Measurements from ENCODE around the gene CA11. TPM values are rescaled to one million over a fixed set of nuclear protein-coding genes. Genes with fewer than 3 reads are reported as not detected.

The CA11 gene
- total RNA-seq, 1 experiment from 2014 or later = 10.5 TPM

DNA sequence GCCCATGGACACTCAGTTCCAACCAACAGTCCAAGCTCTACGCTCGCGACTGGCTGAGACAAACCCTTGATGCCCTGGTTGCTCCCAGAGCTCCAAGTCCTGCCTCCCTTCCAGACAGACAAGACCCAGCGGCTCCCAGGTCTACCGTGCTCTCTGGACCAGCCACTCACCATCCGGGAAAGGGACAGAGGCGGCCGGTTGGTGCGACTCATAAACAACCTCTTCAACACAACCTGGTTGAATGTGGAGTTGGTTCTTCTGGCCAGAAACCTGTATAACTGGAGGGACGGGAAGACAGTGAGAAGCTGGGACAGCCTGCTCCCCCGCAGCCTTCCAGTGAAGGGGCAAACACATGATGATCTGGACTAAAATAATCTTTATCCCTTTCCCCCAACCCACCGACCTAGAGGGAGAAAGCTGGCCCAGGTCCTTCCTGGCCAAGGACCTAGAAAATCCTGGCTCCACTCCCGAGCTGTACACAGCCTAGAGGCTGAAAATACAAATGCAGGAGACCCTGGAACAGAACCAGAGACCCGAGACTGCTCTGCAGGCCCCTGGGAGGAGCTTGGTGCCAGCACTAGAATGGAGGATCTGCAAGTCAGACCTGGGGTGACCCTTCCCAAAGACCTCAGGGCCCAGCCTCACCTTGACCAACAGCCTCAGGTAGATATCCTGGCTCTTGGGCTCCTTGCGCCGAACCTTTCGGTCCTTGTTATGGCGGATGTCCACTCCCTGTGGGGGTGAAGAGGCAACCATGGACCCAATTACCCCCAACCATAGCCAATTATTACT is 28.6 kb downstream of the CA11 start:
- DNase-seq = no peak
- Histone ChIP-seq H3K4me3 (ENCODE audit: low read depth, low read length) (peak overlapping the region; percentile 85), H3K36me3 (ENCODE audit: control insufficient read depth, insufficient read depth, low read length) (peaks cover 13% of the 10 kb centered on the region), H3K4me1 (peaks cover 33% of the 10 kb centered on the region), H3K27me3 (replicated peaks; ENCODE audit: control insufficient read depth, insufficient read depth, low read length) (no peaks in the 10 kb centered on the region), H3K9me3 (no peaks in the 10 kb centered on the region)
- H3K4me3 Mint-ChIP-seq (ENCODE audit: unreplicated experiment) = peak overlapping the region; percentile 96
- H3K9me3 Mint-ChIP-seq (ENCODE audit: unreplicated experiment) = no peaks in the 10 kb centered on the region
- H3K27me3 Mint-ChIP-seq (ENCODE audit: insufficient read depth, unreplicated experiment) = no peaks in the 10 kb centered on the region
- H3K4me1 Mint-ChIP-seq (ENCODE audit: low read depth, unreplicated experiment) = peaks cover 31% of the 10 kb centered on the region
- H3K27ac Mint-ChIP-seq (ENCODE audit: unreplicated experiment) = peak overlapping the region; percentile 98
- intact Hi-C loops (cut with micrococcal nuclease; ENCODE audit: unreplicated experiment) = no loop called here
- CTCF ChIA-PET = no interaction called here
- POLR2A ChIA-PET = interaction anchor here (3.6 kb wide), 1 partner anchor 17 kb away, joined by 37 read pairs; no protein-coding TSS in a partner anchor
- TF ChIP-seq, protein P1, sequence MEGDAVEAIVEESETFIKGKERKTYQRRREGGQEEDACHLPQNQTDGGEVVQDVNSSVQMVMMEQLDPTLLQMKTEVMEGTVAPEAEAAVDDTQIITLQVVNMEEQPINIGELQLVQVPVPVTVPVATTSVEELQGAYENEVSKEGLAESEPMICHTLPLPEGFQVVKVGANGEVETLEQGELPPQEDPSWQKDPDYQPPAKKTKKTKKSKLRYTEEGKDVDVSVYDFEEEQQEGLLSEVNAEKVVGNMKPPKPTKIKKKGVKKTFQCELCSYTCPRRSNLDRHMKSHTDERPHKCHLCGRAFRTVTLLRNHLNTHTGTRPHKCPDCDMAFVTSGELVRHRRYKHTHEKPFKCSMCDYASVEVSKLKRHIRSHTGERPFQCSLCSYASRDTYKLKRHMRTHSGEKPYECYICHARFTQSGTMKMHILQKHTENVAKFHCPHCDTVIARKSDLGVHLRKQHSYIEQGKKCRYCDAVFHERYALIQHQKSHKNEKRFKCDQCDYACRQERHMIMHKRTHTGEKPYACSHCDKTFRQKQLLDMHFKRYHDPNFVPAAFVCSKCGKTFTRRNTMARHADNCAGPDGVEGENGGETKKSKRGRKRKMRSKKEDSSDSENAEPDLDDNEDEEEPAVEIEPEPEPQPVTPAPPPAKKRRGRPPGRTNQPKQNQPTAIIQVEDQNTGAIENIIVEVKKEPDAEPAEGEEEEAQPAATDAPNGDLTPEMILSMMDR (IDR thresholded peaks at IDR 0.05; ENCODE audit: insufficient read depth in 1 of 2, low read depth in 1 of 2, low read length in 1 of 2, severe bottlenecking in 1 of 2, unreplicated experiment in 1 of 2) = no peak
- no TSS peak for BruUV-seq (replicated peaks)
- peaks cover 76% of the 10 kb centered on the region for H3K36me3 Mint-ChIP-seq (ENCODE audit: insufficient read depth, unreplicated experiment)

DNA sequence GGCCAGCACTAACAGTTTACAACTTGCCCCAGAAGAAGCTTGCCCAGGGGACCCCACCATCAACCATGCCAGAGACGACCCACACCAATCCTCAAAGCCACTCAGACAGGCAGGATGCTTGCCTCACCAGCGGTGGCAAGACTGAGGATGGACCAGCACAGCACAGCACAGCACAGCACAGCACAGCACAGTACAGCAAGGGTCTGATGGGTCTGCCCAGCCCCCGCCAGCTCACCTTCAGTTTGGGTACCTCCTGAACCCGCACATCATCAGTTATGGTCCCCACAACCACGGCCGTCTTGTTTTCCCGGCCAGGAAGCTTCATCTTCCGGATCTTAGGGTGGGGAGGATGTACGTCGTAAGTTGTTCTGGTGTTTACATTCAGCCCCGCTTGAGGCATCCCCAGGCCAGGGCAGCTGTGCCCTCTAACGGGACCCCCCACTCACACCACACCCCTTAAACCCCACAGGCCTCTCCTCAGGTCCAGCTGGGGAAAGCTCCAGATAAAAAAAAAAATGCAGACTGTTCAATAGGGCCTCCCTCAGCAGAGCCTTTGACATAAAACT is 29.4 kb downstream of the CA11 start:
- Histone ChIP-seq H3K27me3 (replicated peaks; ENCODE audit: control insufficient read depth, insufficient read depth, low read length) (no peaks in the 10 kb centered on the region), H3K9me3 (no peaks in the 10 kb centered on the region), H3K36me3 (ENCODE audit: control insufficient read depth, insufficient read depth, low read length) (peaks cover 13% of the 10 kb centered on the region), H3K4me1 (peaks cover 33% of the 10 kb centered on the region), H3K4me3 (ENCODE audit: low read depth, low read length) (no peak overlapping the region)
- H3K27ac Mint-ChIP-seq (ENCODE audit: unreplicated experiment) = peak overlapping the region; percentile 98
- BruUV-seq (replicated peaks) = no TSS peak
- peaks cover 83% of the 10 kb centered on the region for H3K36me3 Mint-ChIP-seq (ENCODE audit: insufficient read depth, unreplicated experiment)
- intact Hi-C loops (cut with micrococcal nuclease; ENCODE audit: unreplicated experiment) = no loop called here
- no peak for DNase-seq
- H3K4me1 Mint-ChIP-seq (ENCODE audit: low read depth, unreplicated experiment) = peaks cover 31% of the 10 kb centered on the region
- CTCF ChIA-PET = no interaction called here
- peak overlapping the region; percentile 96 for H3K4me3 Mint-ChIP-seq (ENCODE audit: unreplicated experiment)
- H3K9me3 Mint-ChIP-seq (ENCODE audit: unreplicated experiment) = no peaks in the 10 kb centered on the region
- POLR2A ChIA-PET = interaction anchor here (3.6 kb wide), 1 partner anchor 17 kb away, joined by 37 read pairs; no protein-coding TSS in a partner anchor
- H3K27me3 Mint-ChIP-seq (ENCODE audit: insufficient read depth, unreplicated experiment) = no peaks in the 10 kb centered on the region
- TF ChIP-seq, protein P1 (IDR thresholded peaks at IDR 0.05; ENCODE audit: insufficient read depth in 1 of 2, low read depth in 1 of 2, low read length in 1 of 2, severe bottlenecking in 1 of 2, unreplicated experiment in 1 of 2) = no peak

DNA sequence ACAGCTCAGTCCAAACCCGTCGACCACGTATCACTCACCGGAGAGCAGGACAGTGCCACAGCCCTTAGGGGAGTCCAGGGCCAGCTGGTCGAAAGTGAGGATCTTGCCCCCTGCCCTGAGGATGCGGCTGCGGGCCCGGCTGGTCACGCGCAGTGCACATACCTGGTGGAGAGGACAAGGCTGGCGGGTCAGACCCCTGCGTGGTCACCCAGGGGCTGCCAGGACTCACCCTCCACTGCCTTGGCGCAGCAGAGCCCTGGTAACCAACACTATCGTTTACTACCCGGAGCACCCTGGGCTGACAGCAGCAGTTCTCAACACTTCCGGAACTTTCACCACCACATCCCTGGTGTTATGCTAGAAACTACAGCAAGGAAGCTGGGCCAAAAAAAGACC is 29.9 kb downstream of the CA11 start:
- H3K27ac Mint-ChIP-seq (ENCODE audit: unreplicated experiment) = peak overlapping the region; percentile 98
- H3K36me3 ChIP-seq (ENCODE audit: control insufficient read depth, insufficient read depth, low read length) = peaks cover 13% of the 10 kb centered on the region
- no peaks in the 10 kb centered on the region for H3K9me3 Mint-ChIP-seq (ENCODE audit: unreplicated experiment)
- H3K4me3 Mint-ChIP-seq (ENCODE audit: unreplicated experiment) = peak overlapping the region; percentile 96
- peaks cover 31% of the 10 kb centered on the region for H3K4me1 Mint-ChIP-seq (ENCODE audit: low read depth, unreplicated experiment)
- peaks cover 33% of the 10 kb centered on the region for H3K4me1 ChIP-seq
- ChIA-PET POLR2A (interaction anchor here (3.6 kb wide), 1 partner anchor 18 kb away, joined by 37 read pairs; no protein-coding TSS in a partner anchor), CTCF (no interaction called here)
- no peaks in the 10 kb centered on the region for H3K27me3 Mint-ChIP-seq (ENCODE audit: insufficient read depth, unreplicated experiment)
- TF ChIP-seq, protein P1 (IDR thresholded peaks at IDR 0.05; ENCODE audit: insufficient read depth in 1 of 2, low read depth in 1 of 2, low read length in 1 of 2, severe bottlenecking in 1 of 2, unreplicated experiment in 1 of 2) = no peak
- no peaks in the 10 kb centered on the region for H3K27me3 ChIP-seq (replicated peaks; ENCODE audit: control insufficient read depth, insufficient read depth, low read length)
- peaks cover 89% of the 10 kb centered on the region for H3K36me3 Mint-ChIP-seq (ENCODE audit: insufficient read depth, unreplicated experiment)
- peak in 1 of 2 experiments; percentile 40 for DNase-seq
- BruUV-seq (replicated peaks) = no TSS peak
- intact Hi-C loops (cut with micrococcal nuclease; ENCODE audit: unreplicated experiment) = no loop called here
- no peak overlapping the region for H3K4me3 ChIP-seq (ENCODE audit: low read depth, low read length)
- no peaks in the 10 kb centered on the region for H3K9me3 ChIP-seq
